Peyer's patch (tissue), 4 donors: Measurements from ENCODE around the gene SLX4IP.

Experiments used
- POLR2A ChIP-seq, 2 donors: fragments of 450-650 bp; IDR thresholded peaks; one replicate each; pipeline ENCODE4 v1.5.1; 2017; ENCODE audit warnings: antibody characterized with exemption in 2 of 2, mild to moderate bottlenecking in 2 of 2, moderate library complexity in 2 of 2
- TF ChIP-seq, protein P1 (sequence below), 6 experiments: fragments of 450-650 bp in 4 of 6; fragments of 200-600 bp in 2 of 6; sonication (generic) in 1 of 6; IDR thresholded peaks; one replicate each; pipeline ENCODE4 v1.5.1; 2017 to 2019; ENCODE audit warnings: antibody characterized with exemption in 6 of 6, mild to moderate bottlenecking in 3 of 6, moderate library complexity in 1 of 6

DNA sequence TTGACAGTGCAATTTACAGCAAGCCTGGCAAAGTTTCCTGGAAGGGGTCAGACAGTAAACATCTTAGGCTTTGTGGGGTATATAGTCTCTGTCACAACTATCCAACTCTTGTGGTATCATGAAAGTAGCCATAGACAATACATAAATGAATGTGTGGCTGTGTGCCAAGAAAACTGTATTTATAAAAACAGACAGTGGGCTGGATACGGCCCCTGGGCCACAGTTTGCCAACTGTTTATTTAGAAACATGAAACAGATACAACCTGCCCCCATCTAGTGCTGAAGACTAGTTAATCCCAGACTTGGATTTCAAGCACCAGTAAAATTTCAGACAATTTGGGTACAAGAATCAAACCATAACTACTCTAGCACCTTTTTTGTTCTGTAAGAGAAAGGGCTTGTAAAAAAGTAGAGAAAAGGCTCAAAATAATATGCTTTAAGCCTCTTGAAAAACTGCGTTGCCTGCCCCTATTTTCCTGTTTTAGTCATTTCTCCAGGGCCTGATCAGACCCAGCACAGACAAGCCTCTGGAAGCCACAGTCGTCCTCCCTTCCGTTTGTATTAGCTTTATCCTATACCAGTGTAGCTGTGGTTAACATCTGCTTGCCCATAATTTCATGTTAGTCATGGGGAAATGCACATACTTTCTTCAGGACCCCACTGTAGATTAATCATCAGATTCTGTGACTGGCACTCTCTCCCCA lies 207.9 kb downstream of the SLX4IP start:
- no peak for TF ChIP-seq POLR2A (IDR thresholded peaks at IDR 0.05)
- TF ChIP-seq, protein P1, sequence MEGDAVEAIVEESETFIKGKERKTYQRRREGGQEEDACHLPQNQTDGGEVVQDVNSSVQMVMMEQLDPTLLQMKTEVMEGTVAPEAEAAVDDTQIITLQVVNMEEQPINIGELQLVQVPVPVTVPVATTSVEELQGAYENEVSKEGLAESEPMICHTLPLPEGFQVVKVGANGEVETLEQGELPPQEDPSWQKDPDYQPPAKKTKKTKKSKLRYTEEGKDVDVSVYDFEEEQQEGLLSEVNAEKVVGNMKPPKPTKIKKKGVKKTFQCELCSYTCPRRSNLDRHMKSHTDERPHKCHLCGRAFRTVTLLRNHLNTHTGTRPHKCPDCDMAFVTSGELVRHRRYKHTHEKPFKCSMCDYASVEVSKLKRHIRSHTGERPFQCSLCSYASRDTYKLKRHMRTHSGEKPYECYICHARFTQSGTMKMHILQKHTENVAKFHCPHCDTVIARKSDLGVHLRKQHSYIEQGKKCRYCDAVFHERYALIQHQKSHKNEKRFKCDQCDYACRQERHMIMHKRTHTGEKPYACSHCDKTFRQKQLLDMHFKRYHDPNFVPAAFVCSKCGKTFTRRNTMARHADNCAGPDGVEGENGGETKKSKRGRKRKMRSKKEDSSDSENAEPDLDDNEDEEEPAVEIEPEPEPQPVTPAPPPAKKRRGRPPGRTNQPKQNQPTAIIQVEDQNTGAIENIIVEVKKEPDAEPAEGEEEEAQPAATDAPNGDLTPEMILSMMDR (IDR thresholded peaks at IDR 0.05), result no peak
